Measurements from ENCODE around the gene TRNT1. TPM values are rescaled to one million over a fixed set of nuclear protein-coding genes. Genes with fewer than 3 reads are reported as not detected.

TRNT1 gene
- total and polyA plus RNA-seq, 2 of the 8 experiments (the other 6 are each of a cell fraction or from before 2014, with no cell fraction given), result 7.2 to 33.1 TPM

- no peak overlapping the region for H2BK120ac ChIP-seq (replicated peaks; ENCODE audit: low read depth, low read length)
- no peak overlapping the region for H2BK15ac ChIP-seq (ENCODE audit: low read length)
- H3K4me1 ChIP-seq (replicated peaks in 1 of 4; ENCODE audit: control insufficient read depth in 3 of 4, insufficient read depth in 4 of 4, low read length in 3 of 4), result no peaks in the 10 kb centered on the region
- no peak overlapping the region for H3K27ac ChIP-seq (ENCODE audit: low read depth, low read length)
- ChIA-PET CTCF (ENCODE audit: partially characterized antibody) (no interaction called here), POLR2A (ENCODE audit: partially characterized antibody) (no interaction called here)
- DNase-seq (ENCODE audit: low read depth in 1 of 2, low spot score in 2 of 2) (no peak), FAIRE-seq (no peak)
- no peak overlapping the region for H3K9ac ChIP-seq (replicated peaks in 1 of 4; ENCODE audit: extremely low read depth in 1 of 4, low read depth in 3 of 4, low read length in 3 of 4)
- no peak overlapping the region for H2AFZ ChIP-seq (ENCODE audit: low read length)
- H2BK5ac ChIP-seq (ENCODE audit: low read depth, low read length), result no peak overlapping the region
- no peaks in the 10 kb centered on the region for H3K36me3 ChIP-seq (ENCODE audit: control insufficient read depth in 2 of 4, insufficient read depth in 4 of 4, low read length in 3 of 4)
- no peak overlapping the region for H3K18ac ChIP-seq (ENCODE audit: extremely low read depth, low read length)
- no peak overlapping the region for H3K4ac ChIP-seq (replicated peaks; ENCODE audit: insufficient read length, low read depth, low read length)
- H4K8ac ChIP-seq (ENCODE audit: extremely low read depth, insufficient read depth, low read length), result no peak overlapping the region
- no peaks in the 10 kb centered on the region for H3K9me3 ChIP-seq (ENCODE audit: insufficient read depth in 2 of 2, low read depth in 1 of 2, low read length in 1 of 2)
- H4K5ac ChIP-seq (ENCODE audit: insufficient read length, low read depth, low read length), result no peak overlapping the region
- no peaks in the 10 kb centered on the region for H3K27me3 ChIP-seq (replicated peaks in 1 of 4; ENCODE audit: control insufficient read depth in 3 of 4, extremely low read depth in 1 of 4, insufficient read depth in 3 of 4, low read length in 3 of 4)
- no peak overlapping the region for H3K4me3 ChIP-seq (ENCODE audit: extremely low read depth in 1 of 4, insufficient read depth in 2 of 4, low read depth in 3 of 4, low read length in 4 of 4)
- no peak overlapping the region for H3K4me2 ChIP-seq (ENCODE audit: insufficient read depth in 1 of 2, low read depth in 2 of 2, low read length in 2 of 2)
- no peak overlapping the region for H3K14ac ChIP-seq (ENCODE audit: insufficient read length)
- TF ChIP-seq CBX5 (IDR thresholded peaks at IDR 0.05; ENCODE audit: low read depth, low read length) (no peak), TAF1 (IDR thresholded peaks at IDR 0.05; ENCODE audit: low read depth, low read length) (no peak), EP300 (IDR thresholded peaks at IDR 0.05; ENCODE audit: borderline replicate concordance in 1 of 2, low read depth in 2 of 2, low read length in 2 of 2) (no peak), EGR1 (IDR thresholded peaks at IDR 0.05; ENCODE audit: borderline replicate concordance, low read depth, low read length) (no peak), TBP (IDR thresholded peaks at IDR 0.05; ENCODE audit: low read depth, low read length) (no peak), MAX (IDR thresholded peaks at IDR 0.05) (no peak), POLR2AphosphoS5 (IDR thresholded peaks at IDR 0.05; ENCODE audit: low read depth, low read length) (no peak), KDM5A (IDR thresholded peaks at IDR 0.05; ENCODE audit: low read length) (no peak), ATF2 (IDR thresholded peaks at IDR 0.05; ENCODE audit: low read length) (no peak), SRF (IDR thresholded peaks at IDR 0.05; ENCODE audit: low read depth, low read length) (no peak), HDAC2 (IDR thresholded peaks at IDR 0.05; ENCODE audit: borderline replicate concordance in 1 of 2, low read depth in 2 of 2, low read length in 2 of 2) (no peak), CBX8 (IDR thresholded peaks at IDR 0.05; ENCODE audit: borderline replicate concordance, low read depth, low read length) (no peak)
- H3K79me1 ChIP-seq (ENCODE audit: low read depth, low read length), result no peaks in the 10 kb centered on the region
- H3K79me2 ChIP-seq (ENCODE audit: control insufficient read depth in 1 of 2, insufficient read depth in 2 of 2, low read length in 2 of 2), result no peaks in the 10 kb centered on the region
- no peak overlapping the region for H2BK12ac ChIP-seq (ENCODE audit: low read depth, low read length)
- no peaks in the 10 kb centered on the region for H4K20me1 ChIP-seq (replicated peaks in 1 of 2; ENCODE audit: control insufficient read depth in 1 of 2, insufficient read depth in 2 of 2, low read length in 2 of 2)
- H3K23ac ChIP-seq (ENCODE audit: insufficient read length), result no peak overlapping the region
- H4K91ac ChIP-seq (replicated peaks; ENCODE audit: insufficient read length, low read length), result no peak overlapping the region
- H2BK20ac ChIP-seq (ENCODE audit: low read length), result no peak overlapping the region
- no peaks in the 10 kb centered on the region for H3K23me2 ChIP-seq (ENCODE audit: low read depth, low read length)
- H2AK5ac ChIP-seq (ENCODE audit: low read depth, low read length), result no peak overlapping the region
- H3K56ac ChIP-seq (replicated peaks; ENCODE audit: insufficient read length, low read depth, low read length), result no peak overlapping the region
Observed at GRCh38 chr3:3194861-3195260, 68.1 kb downstream of the TRNT1 start.
